ENCODE measurements around the gene DNM1L. TPM values are rescaled to one million over a fixed set of nuclear protein-coding genes. Genes with fewer than 3 reads are reported as not detected.

The DNM1L gene
- total and polyA plus RNA-seq, 10 of the 15 experiments (the other 5 are each of a cell fraction or from before 2014, with no cell fraction given): 23.1 to 201 (median 63.9) TPM

GRCh38 chr12:32671930-32672780, 6.9 kb upstream of the DNM1L start:
- FAIRE-seq (peak; percentile 90), ATAC-seq (peak; percentile 74), DNase-seq (ENCODE audit: low read depth, low spot score) (no peak)
- Histone ChIP-seq H3K79me2 (ENCODE audit: control insufficient read depth, insufficient read depth, low read length) (no peaks in the 10 kb centered on the region), H3K4me2 (ENCODE audit: control insufficient read depth, insufficient read depth) (no peak overlapping the region), H3K27ac (ENCODE audit: control insufficient read depth, insufficient read depth) (no peak overlapping the region), H3K4me3 (no peak overlapping the region), H2AFZ (ENCODE audit: control insufficient read depth, low read depth, low read length) (no peak overlapping the region), H4K20me1 (ENCODE audit: control insufficient read depth, insufficient read depth) (no peaks in the 10 kb centered on the region), H3K27me3 (replicated peaks in 1 of 2; ENCODE audit: control insufficient read depth in 2 of 2, insufficient read depth in 2 of 2, low read length in 1 of 2) (no peaks in the 10 kb centered on the region), H3K9ac (ENCODE audit: control insufficient read depth, insufficient read depth, low read length) (no peak overlapping the region), H3K9me3 (replicated peaks; ENCODE audit: control insufficient read depth, insufficient read depth, low read length) (peaks cover 6% of the 10 kb centered on the region; the same call in 1 of the 3 replicates), H3K4me1 (ENCODE audit: control insufficient read depth, insufficient read depth, low read length) (peaks cover 10% of the 10 kb centered on the region), H3K36me3 (ENCODE audit: control insufficient read depth in 2 of 2, insufficient read depth in 2 of 2, low read length in 1 of 2) (no peaks in the 10 kb centered on the region)
- POLR2A ChIA-PET: interaction anchor here (1.1 to 1.4 kb wide), 3 partner anchors 83 to 306 kb away, joined by 3 to 6 read pairs (median 3); partner anchors contain the start of gene YARS2
- 53% methylated on average over 11 of the region's 11 CpGs for WGBS (ENCODE audit: insufficient coverage, insufficient replicate concordance, low lambda C conversion rate, missing lambda C conversion rate)
- in situ Hi-C loops (cut with MboI): loop anchor here (5.0 kb wide), 2 partner anchors 215 to 310 kb away; no protein-coding TSS in a partner anchor
- BruUV-seq (replicated peaks): no TSS peak
- RAD21 ChIA-PET (ENCODE audit: unreplicated experiment): interaction anchor here (0.6 to 4.2 kb wide), 11 partner anchors 9 to 1019 kb away, joined by 3 to 73 read pairs (median 4); partner anchors contain the start of gene YARS2
- CTCF ChIA-PET: interaction anchor here (0.5 to 4.1 kb wide), 25 partner anchors 11 to 1019 kb away, joined by 3 to 106 read pairs (median 4); partner anchors contain the start of gene YARS2
- SMC1A ChIA-PET (ENCODE audit: uncharacterized antibody, unreplicated experiment): interaction anchor here (0.5 to 6.0 kb wide), 24 partner anchors 9 to 1667 kb away, joined by 3 to 108 read pairs (median 3); partner anchors contain the start of gene YARS2
- intact Hi-C loops (cut with micrococcal nuclease; ENCODE audit: unreplicated experiment): loop anchor here (1.0 to 10.0 kb wide), 4 partner anchors 217 to 1020 kb away; no protein-coding TSS in a partner anchor
- no peak for TF ChIP-seq CEBPZ (IDR thresholded peaks at IDR 0.05; ENCODE audit: low read depth, low read length)
- TF ChIP-seq NFYB (IDR thresholded peaks at IDR 0.05; ENCODE audit: insufficient read depth, low read depth, low read length): no peak
- no peak for TF ChIP-seq NFXL1 (IDR thresholded peaks at IDR 0.05; ENCODE audit: borderline replicate concordance)
- peak; percentile 87 for TF ChIP-seq RAD21 (IDR thresholded peaks at IDR 0.05; ENCODE audit: insufficient read depth, low read depth, low read length)
- TF ChIP-seq POU2F2 (IDR thresholded peaks at IDR 0.05; ENCODE audit: borderline replicate concordance, low read depth, low read length): no peak
- TF ChIP-seq, protein P1, sequence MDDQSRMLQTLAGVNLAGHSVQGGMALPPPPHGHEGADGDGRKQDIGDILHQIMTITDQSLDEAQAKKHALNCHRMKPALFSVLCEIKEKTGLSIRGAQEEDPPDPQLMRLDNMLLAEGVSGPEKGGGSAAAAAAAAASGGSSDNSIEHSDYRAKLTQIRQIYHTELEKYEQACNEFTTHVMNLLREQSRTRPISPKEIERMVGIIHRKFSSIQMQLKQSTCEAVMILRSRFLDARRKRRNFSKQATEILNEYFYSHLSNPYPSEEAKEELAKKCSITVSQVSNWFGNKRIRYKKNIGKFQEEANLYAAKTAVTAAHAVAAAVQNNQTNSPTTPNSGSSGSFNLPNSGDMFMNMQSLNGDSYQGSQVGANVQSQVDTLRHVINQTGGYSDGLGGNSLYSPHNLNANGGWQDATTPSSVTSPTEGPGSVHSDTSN (IDR thresholded peaks at IDR 0.05; ENCODE audit: insufficient replicate concordance, low read depth, low read length): no peak
- TF ChIP-seq GATAD2B (conservative IDR thresholded peaks at IDR 0.05; ENCODE audit: low read depth): no peak
- peak; percentile 41; the same call in 1 of the 2 replicates for TF ChIP-seq ZNF24 (IDR thresholded peaks at IDR 0.05)
- TF ChIP-seq TCF12 (IDR thresholded peaks at IDR 0.05; ENCODE audit: low read depth, low read length): 0 out of 2 replicates have a peak, but pooled peaks have one; percentile 55
- TF ChIP-seq SMC3 (IDR thresholded peaks at IDR 0.05; ENCODE audit: borderline replicate concordance, low read length): peak; percentile 91
- no peak for TF ChIP-seq BACH1 (IDR thresholded peaks at IDR 0.05; ENCODE audit: borderline replicate concordance)
- no peak for TF ChIP-seq MAX (IDR thresholded peaks at IDR 0.05; ENCODE audit: low read depth, low read length)
- TF ChIP-seq SRF (IDR thresholded peaks at IDR 0.05; ENCODE audit: low read depth in 2 of 2, low read length in 2 of 2): no peak
- TF ChIP-seq KDM1A (IDR thresholded peaks at IDR 0.05; ENCODE audit: borderline replicate concordance): no peak

Data from GM12878 (cell line).